GM19452 (cell line): ENCODE measurements around the gene DYNLRB1.

Experiments used
- ATAC-seq: cut with Tn5 transposase; IDR thresholded peaks from one replicate; pipeline ENCODE4 v1.9.1; 2021; ENCODE audit not compliant: unreplicated experiment

The DYNLRB1 gene

DNA sequence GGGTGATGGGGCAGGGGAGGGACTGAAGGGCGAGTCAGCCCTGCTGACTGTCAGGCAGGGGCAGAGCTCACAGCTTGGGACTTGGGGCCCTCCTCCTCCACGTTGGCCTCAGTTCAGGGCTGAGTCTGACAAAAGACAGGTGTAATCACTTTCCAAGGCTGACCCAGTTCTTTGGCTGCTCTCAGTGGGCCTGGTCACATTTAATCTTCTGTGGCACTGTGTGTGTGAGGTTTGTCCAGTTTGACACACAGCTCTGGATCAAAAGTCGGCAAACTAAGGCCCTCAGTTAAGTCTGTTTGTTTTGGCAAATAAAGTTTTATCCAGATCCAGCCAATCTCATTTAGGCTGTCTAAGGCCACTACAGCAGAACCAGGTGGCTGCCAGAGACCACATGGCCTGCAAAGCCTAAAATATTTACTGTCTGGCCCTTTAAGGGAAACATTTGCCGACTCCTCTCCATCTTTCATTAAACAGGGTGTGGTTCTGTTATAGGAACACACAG is 37.2 kb downstream of the DYNLRB1 start:
- no peak for ATAC-seq

DNA sequence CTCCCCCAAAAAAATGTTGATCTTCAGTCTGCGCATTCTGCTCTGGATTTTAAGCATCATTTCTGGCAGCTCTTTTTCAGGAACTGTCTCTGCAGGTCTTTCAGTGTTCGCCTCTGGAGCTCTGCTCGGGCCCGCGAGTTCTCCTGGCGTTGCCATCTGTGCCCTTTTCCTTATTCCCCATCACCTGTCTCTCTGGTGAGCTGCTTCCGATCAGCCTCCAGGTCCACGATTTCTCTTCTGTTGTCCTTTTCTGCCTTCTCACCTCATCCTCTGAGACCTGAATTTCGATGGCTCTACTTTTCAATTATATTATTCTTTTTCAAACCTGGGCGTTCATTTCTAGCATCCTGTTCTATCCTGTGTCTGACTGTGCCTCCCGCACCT is 41.7 kb downstream of the DYNLRB1 start:
- ATAC-seq: no peak

- peak; percentile 60 for ATAC-seq
Measured at GRCh38 chr20:34558320-34559218, 42.3 kb downstream of the DYNLRB1 start, which contains the start of gene MAP1LC3A. MAP1LC3A (plus strand) TSS chr20:34558718; CDS start chr20:34558869, 151 bp downstream.

GRCh38 chr20:34559311-34560140 is 43.3 kb downstream of the DYNLRB1 start:
- ATAC-seq: no peak

DNA sequence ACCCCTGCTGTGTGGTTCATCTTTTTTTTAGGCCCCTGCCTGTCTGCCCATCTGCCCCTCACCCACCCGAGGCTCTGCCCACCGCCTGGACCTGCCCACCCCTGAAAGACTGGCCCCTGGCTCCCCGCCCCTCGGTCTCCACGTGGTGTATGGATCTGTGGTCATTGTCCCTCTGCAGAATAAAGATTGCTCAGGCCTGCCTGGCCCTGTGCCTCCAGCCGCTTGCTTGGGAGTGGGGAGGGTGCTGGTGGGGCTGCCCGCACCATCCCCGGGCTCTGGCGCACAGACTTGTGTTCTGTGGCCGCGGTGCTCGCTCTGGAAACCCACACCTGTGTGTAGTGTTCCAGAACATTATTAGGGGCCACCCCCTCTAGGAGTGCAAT is 43.9 kb downstream of the DYNLRB1 start:
- no peak for ATAC-seq

DNA sequence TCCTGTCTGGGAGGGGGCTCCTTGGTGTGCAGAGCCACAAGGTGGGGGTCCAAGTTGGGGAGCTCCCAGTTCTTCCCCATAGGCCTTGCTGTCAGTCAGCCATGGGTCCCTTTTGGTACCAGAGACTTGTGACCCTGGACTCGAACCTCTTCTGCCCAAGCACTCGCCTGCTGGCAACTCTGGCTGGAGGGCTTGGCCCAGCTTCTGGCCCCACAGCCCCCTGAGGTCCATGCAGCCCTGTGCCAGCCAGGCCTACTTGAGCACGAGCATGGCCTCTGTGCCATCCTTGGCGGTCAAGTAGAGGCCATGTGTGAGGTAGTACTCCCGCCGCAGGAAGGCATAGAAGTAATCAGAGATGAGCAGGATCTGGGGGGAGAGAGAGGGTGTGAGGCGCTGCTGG is 44.4 kb downstream of the DYNLRB1 start:
- no peak for ATAC-seq

GRCh38 chr20:34561661-34562060 is 45.4 kb downstream of the DYNLRB1 start:
- ATAC-seq: no peak

DNA sequence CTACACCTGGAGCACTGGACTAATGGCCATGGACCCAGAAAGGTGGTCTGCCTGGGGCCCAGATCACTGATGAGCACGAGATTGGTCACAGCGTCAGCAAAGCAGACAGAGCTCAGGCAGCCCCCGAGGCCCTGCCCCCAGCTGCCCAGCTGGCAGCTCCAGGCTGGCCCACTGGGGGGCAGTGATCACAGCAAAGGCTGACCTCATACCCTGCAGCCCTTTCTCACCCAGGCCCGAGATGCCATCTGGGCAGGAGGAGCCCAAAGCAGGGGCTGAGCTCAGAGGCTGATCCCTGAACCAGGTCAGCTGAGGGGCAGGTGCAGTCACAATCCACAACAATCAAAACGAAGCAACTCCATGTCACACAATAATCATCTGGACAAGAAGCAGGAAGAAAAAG is 46.4 kb downstream of the DYNLRB1 start:
- ATAC-seq: no peak

DNA sequence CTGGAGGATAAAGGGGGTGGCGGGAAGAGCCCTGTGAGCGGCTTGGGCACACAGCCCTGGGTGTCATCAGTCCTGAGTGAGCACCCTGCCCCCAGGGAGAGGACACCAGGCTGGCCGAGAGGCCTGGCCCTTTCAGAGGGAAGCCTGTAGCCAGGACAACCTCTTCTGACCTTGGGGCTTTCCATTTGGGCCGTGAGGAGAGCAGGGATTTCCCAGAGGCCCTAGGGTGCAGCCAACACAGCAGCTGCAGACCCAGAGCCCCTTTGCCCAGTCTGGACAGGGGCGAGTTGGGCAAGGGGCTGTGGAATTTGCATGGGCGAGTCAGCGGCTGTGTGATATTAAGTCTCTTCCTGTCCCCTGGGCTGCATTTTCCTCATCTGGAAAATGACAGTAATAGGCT is 48.6 kb downstream of the DYNLRB1 start:
- no peak for ATAC-seq

- ATAC-seq: no peak
Measured at GRCh38 chr20:34566978-34567891, 51.0 kb downstream of the DYNLRB1 start.

GRCh38 chr20:34567892-34568865 is 52.0 kb downstream of the DYNLRB1 start:
- ATAC-seq: no peak

- no peak for ATAC-seq
Measured at GRCh38 chr20:34569598-34569997, 53.4 kb downstream of the DYNLRB1 start.

DNA sequence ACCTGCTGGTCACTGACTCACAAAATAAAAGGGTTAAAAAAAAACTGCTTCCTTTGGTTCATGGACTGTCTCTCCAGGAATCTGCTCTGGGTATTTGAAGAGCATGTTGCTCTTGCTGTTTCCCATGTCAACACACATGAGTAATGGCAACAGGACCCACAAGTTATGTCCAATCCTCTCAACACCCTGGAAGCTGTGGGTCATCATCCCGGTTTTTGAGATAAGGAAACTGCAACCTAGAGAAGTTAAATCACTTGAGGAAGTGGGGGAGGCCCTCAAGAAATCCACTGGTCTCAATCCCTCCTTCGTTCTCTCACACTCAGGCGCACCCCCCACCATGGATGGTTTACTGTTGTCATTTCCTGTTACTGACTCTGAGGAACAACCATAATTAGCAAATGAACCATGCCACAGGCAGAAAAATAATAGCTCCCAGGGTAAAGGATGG is 54.7 kb downstream of the DYNLRB1 start:
- ATAC-seq: no peak

DNA sequence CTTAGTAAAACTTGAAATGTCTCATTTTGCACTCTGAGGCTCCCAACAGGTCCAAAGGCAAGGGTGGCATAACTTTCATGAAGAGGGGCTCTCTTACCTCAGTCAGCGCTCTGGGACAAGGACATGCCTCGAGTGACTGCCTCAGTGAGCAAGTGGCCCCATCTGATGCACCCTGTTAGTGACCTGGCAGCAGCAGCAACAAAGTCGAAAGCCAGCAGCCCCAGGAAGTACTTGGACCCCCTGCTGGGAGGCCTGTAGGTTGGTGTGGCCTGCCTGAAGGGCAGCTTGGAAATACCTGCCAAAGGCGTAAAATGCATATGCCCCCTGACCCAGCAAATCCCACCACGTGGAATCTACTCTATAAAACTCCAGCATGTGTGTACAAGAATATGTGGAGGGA is 55.5 kb downstream of the DYNLRB1 start:
- no peak for ATAC-seq

DNA sequence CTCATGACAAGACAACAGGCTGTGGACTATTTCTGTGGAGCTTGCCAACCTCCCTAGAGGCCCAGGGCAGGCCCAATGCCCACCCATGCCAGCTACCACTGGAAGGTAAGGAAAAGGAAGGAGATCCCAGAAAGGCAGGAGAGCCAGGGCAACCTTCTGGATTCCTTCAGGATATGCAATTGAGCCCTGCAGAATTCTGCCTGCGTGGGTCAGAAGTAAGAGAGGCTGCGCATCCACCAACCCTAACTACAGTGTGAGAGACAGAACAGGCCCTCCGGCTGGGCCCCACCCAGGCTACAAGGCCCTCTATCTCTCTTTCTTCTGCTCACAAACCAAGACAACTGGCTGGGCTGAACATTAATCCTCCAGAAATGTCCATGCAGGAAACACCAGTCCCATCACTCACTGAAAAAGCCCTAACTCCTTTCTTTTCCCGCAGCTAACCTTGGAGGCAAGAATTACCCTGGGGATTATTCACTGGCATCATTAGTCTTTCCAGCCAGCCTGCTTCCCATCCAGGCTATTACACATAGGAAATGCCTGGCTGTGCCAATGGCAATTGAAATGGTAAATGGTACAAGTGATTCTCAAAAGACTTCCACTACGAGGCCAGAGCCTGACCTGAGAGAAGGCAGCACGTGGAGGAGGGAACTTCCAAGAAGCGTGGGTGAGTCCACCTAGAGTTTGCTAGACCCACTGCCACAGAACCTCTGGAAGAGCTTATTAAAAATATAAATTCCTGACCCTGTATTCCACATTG is 57.5 kb downstream of the DYNLRB1 start:
- ATAC-seq: no peak

GRCh38 chr20:34574426-34574825 is 58.2 kb downstream of the DYNLRB1 start:
- ATAC-seq: no peak

GRCh38 chr20:34574861-34575260 is 58.6 kb downstream of the DYNLRB1 start:
- ATAC-seq: no peak

- ATAC-seq: no peak
Measured at GRCh38 chr20:34575271-34575670, 59.0 kb downstream of the DYNLRB1 start.

DNA sequence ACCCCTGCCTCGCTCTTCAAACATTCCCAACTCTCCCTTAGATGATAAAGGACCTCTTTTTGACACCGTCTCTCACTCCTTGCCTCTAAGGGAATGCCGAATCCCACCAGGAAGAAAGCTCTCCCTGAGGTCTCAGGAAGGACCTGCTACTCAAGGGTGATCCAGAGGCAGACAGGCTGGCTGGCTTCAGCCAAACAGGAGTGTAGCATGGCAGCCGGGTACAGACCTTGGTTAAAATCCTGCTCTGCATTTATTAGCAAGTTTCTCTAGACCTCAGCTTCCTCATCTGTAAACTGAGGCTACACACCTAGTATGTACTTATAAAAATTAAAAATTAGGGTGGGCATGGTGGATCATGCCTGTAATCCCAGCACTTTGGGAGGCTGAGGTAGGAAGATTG is 59.5 kb downstream of the DYNLRB1 start:
- ATAC-seq: no peak
